BE2C (cell line): Measurements from ENCODE around the gene ELMO1.

Experiments
- DNase-seq: peaks from one replicate; pipeline ENCODE4 v3.0.0-alpha.2; 2020
- H3K27me3 ChIP-seq: fragments of 250-450 bp; sonication (Bioruptor Pico); 2 replicates; pipeline ENCODE4 v1.5.1; 2020; ENCODE audit warnings: mild to moderate bottlenecking
- H3K36me3 ChIP-seq: fragments of 250-450 bp; sonication (Bioruptor Pico); 2 replicates; pipeline ENCODE4 v1.5.1; 2020; ENCODE audit warnings: mild to moderate bottlenecking
- H3K4me1 ChIP-seq: fragments of 250-450 bp; sonication (Bioruptor Pico); 2 replicates; pipeline ENCODE4 v1.5.1; 2020
- H3K4me3 ChIP-seq: 2 replicates; pipeline ENCODE4 v1.5.1; 2011; ENCODE audit warnings: low read depth, low read length
- H3K9me3 ChIP-seq: fragments of 250-450 bp; sonication (Bioruptor Pico); 2 replicates; pipeline ENCODE4 v1.5.1; 2020
- TF ChIP-seq, protein P1 (sequence below): IDR thresholded peaks from 2 replicates; pipeline ENCODE4 v1.5.1; 2012; ENCODE audit warnings: mild to moderate bottlenecking, low read depth, low read length

ELMO1 gene

GRCh38 chr7:37176079-37176478, 272.6 kb downstream of the ELMO1 start:
- TF ChIP-seq, protein P1, sequence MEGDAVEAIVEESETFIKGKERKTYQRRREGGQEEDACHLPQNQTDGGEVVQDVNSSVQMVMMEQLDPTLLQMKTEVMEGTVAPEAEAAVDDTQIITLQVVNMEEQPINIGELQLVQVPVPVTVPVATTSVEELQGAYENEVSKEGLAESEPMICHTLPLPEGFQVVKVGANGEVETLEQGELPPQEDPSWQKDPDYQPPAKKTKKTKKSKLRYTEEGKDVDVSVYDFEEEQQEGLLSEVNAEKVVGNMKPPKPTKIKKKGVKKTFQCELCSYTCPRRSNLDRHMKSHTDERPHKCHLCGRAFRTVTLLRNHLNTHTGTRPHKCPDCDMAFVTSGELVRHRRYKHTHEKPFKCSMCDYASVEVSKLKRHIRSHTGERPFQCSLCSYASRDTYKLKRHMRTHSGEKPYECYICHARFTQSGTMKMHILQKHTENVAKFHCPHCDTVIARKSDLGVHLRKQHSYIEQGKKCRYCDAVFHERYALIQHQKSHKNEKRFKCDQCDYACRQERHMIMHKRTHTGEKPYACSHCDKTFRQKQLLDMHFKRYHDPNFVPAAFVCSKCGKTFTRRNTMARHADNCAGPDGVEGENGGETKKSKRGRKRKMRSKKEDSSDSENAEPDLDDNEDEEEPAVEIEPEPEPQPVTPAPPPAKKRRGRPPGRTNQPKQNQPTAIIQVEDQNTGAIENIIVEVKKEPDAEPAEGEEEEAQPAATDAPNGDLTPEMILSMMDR: no peak
- no peak for DNase-seq
- Histone ChIP-seq H3K36me3 (no peaks in the 10 kb centered on the region), H3K4me3 (no peak overlapping the region), H3K4me1 (no peaks in the 10 kb centered on the region), H3K27me3 (no peaks in the 10 kb centered on the region), H3K9me3 (no peaks in the 10 kb centered on the region)

GRCh38 chr7:37174460-37174859, 274.2 kb downstream of the ELMO1 start:
- Histone ChIP-seq H3K27me3 (no peaks in the 10 kb centered on the region), H3K4me3 (no peak overlapping the region), H3K9me3 (no peaks in the 10 kb centered on the region; the same call in 1 of the 2 replicates), H3K4me1 (no peaks in the 10 kb centered on the region), H3K36me3 (no peaks in the 10 kb centered on the region)
- TF ChIP-seq, protein P1: no peak
- no peak for DNase-seq

DNA sequence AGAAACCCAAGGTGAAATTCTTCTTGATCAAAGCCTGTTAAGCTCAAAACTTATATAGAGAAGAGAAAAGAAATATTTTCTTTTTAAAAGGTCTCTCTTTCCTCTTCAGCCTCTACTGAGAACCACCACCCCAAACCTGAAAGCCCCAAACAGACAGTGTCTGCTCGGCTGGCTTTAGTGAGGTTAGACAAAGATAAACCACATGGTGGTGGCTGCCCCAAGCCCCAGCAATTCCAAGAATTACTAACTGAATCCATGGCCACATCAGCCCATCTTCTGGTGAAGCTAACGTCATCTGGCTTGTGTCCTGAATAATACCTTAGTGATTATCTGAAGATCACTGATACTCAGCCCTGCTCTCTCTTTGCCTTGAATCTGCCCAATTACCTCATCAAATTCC, 275.0 kb downstream of the ELMO1 start:
- Histone ChIP-seq H3K4me3 (no peak overlapping the region), H3K36me3 (no peaks in the 10 kb centered on the region), H3K27me3 (no peaks in the 10 kb centered on the region), H3K4me1 (no peaks in the 10 kb centered on the region), H3K9me3 (no peaks in the 10 kb centered on the region; the same call in 1 of the 2 replicates)
- DNase-seq: no peak
- TF ChIP-seq, protein P1: no peak

DNA sequence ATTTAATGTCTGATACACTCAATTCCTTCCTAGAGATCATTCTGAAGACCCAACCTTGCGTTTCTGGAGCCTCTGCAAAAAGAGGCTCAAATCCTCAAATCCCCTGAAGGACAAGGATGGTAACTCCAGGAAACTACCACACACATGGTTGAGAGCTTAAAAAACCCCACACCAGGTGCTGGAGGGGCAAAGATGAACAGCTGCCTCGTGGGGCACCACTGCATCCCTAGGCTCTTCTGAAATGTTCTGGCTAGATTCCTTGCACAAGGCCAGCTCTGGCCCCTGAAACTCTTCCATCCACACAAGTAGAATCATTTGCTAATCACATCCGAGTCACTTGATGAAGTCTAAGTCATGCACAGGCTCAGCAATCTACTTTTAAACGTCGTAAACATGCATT, 286.6 kb downstream of the ELMO1 start:
- TF ChIP-seq, protein P1: no peak
- H3K9me3 ChIP-seq: no peaks in the 10 kb centered on the region

GRCh38 chr7:37160656-37161055, 288.0 kb downstream of the ELMO1 start:
- Histone ChIP-seq H3K4me3 (no peak overlapping the region), H3K4me1 (no peaks in the 10 kb centered on the region), H3K9me3 (no peaks in the 10 kb centered on the region), H3K27me3 (no peaks in the 10 kb centered on the region), H3K36me3 (no peaks in the 10 kb centered on the region)
- TF ChIP-seq, protein P1: no peak
- no peak for DNase-seq

More for the DNA sequence above, 286.6 kb downstream of the ELMO1 start:
- Histone ChIP-seq H3K4me1 (no peaks in the 10 kb centered on the region), H3K36me3 (no peaks in the 10 kb centered on the region), H3K4me3 (no peak overlapping the region), H3K27me3 (no peaks in the 10 kb centered on the region)
- DNase-seq: no peak

- Histone ChIP-seq H3K4me1 (no peaks in the 10 kb centered on the region), H3K36me3 (no peaks in the 10 kb centered on the region), H3K9me3 (no peaks in the 10 kb centered on the region), H3K4me3 (no peak overlapping the region), H3K27me3 (no peaks in the 10 kb centered on the region)
- DNase-seq: no peak
- TF ChIP-seq, protein P1: no peak
Measured at GRCh38 chr7:37153376-37153775, 295.3 kb downstream of the ELMO1 start.
